ENCODE results near the gene INPP5D. TPM values are rescaled to one million over a fixed set of nuclear protein-coding genes. Genes with fewer than 3 reads are reported as not detected.

The INPP5D gene
- total RNA-seq, 1 donor from 2014 or later, result 275 TPM

DNA sequence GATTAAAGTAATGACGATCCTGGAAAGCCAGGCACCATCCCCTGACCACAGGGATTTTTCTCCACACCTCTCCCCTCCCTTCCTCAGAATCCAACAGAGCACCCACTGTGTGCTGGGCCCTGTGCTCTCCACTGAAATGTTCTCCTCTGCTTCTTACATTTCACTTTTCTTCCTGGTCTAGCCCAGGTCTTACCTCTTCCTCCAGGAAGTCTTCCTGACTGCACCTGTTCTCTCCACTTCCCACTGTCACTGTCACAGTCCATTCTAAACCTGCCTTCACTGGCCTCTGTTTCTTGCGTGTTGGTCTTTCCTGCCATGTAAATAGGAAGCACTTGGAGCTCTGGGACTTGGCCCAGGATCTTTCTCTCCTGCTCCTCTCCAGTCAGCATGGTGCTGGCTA is 39.7 kb upstream of the INPP5D start:
- CTCF ChIA-PET, result no interaction called here
- DNase-seq, result no peak

DNA sequence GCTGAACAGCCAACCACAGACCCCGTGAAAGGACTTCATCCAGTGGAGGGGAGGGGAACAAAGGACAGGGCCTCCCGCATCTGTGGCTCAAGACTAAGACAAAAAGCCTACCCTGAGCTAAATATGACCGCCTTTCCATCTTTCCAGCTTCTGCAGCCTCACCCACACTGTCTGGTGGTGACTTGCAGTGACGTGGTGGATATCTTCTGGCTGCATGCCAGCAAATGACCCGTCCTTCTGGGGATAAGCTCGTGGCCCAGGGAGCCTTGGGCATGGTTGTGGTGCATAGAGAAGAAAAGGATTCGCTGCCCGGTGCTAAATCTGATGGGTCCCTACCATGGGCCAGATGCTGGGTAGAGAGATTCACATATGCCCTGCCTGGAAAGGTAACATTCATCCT is 38.4 kb upstream of the INPP5D start:
- no peaks in the 10 kb centered on the region for H3K27me3 Mint-ChIP-seq
- H3K27ac Mint-ChIP-seq, result no peak overlapping the region
- H3K9me3 Mint-ChIP-seq, result peaks cover 2% of the 10 kb centered on the region
- intact Hi-C loops (cut with micrococcal nuclease), result no loop called here
- TF ChIP-seq, protein P1, sequence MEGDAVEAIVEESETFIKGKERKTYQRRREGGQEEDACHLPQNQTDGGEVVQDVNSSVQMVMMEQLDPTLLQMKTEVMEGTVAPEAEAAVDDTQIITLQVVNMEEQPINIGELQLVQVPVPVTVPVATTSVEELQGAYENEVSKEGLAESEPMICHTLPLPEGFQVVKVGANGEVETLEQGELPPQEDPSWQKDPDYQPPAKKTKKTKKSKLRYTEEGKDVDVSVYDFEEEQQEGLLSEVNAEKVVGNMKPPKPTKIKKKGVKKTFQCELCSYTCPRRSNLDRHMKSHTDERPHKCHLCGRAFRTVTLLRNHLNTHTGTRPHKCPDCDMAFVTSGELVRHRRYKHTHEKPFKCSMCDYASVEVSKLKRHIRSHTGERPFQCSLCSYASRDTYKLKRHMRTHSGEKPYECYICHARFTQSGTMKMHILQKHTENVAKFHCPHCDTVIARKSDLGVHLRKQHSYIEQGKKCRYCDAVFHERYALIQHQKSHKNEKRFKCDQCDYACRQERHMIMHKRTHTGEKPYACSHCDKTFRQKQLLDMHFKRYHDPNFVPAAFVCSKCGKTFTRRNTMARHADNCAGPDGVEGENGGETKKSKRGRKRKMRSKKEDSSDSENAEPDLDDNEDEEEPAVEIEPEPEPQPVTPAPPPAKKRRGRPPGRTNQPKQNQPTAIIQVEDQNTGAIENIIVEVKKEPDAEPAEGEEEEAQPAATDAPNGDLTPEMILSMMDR (IDR thresholded peaks at IDR 0.05), result no peak
- no peak overlapping the region for H3K4me3 Mint-ChIP-seq
- ChIA-PET CTCF (no interaction called here), POLR2A (no interaction called here)
- ATAC-seq (ENCODE audit: low read depth), result no peak
- H3K4me1 Mint-ChIP-seq, result no peaks in the 10 kb centered on the region
- DNase-seq, result no peak
- no peaks in the 10 kb centered on the region for H3K36me3 Mint-ChIP-seq (ENCODE audit: low read depth)

More for the DNA sequence above, 39.7 kb upstream of the INPP5D start:
- H3K4me1 Mint-ChIP-seq, result no peaks in the 10 kb centered on the region
- POLR2A ChIA-PET, result no interaction called here
- ATAC-seq (ENCODE audit: low read depth), result no peak
- H3K9me3 Mint-ChIP-seq, result peaks cover 2% of the 10 kb centered on the region
- intact Hi-C loops (cut with micrococcal nuclease), result no loop called here
- H3K27me3 Mint-ChIP-seq, result peaks cover under 1% of the 10 kb centered on the region
- no peaks in the 10 kb centered on the region for H3K36me3 Mint-ChIP-seq (ENCODE audit: low read depth)
- H3K4me3 Mint-ChIP-seq, result no peak overlapping the region
- H3K27ac Mint-ChIP-seq, result no peak overlapping the region
- TF ChIP-seq, protein P1 (IDR thresholded peaks at IDR 0.05), result no peak

DNA sequence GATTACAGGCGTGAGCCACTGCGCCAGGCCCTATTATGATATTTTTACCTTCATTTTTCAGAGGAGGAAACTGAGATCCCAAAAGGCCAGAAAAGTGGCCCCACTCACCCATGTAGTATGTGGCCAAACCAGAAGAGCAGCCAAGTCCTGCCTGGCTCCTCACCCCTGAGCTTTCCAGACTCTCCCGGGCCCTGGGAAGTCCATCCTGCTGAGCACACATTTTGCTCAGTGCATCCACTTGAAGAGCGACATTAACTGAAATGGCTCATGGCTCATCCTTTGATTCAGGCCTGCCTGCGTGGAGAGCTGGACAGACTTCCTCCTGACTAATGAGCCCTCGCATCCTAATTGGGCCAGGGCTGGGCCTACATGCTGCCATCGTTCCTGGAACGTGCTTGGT is 37.6 kb upstream of the INPP5D start:
- TF ChIP-seq, protein P1 (IDR thresholded peaks at IDR 0.05), result no peak
- Mint-ChIP-seq H3K4me3 (no peak overlapping the region), H3K36me3 (ENCODE audit: low read depth) (no peaks in the 10 kb centered on the region), H3K27me3 (no peaks in the 10 kb centered on the region), H3K9me3 (peaks cover 2% of the 10 kb centered on the region), H3K4me1 (no peaks in the 10 kb centered on the region), H3K27ac (no peak overlapping the region)
- ChIA-PET POLR2A (no interaction called here), CTCF (no interaction called here)
- intact Hi-C loops (cut with micrococcal nuclease), result no loop called here
- DNase-seq (no peak), ATAC-seq (ENCODE audit: low read depth) (no peak)

DNA sequence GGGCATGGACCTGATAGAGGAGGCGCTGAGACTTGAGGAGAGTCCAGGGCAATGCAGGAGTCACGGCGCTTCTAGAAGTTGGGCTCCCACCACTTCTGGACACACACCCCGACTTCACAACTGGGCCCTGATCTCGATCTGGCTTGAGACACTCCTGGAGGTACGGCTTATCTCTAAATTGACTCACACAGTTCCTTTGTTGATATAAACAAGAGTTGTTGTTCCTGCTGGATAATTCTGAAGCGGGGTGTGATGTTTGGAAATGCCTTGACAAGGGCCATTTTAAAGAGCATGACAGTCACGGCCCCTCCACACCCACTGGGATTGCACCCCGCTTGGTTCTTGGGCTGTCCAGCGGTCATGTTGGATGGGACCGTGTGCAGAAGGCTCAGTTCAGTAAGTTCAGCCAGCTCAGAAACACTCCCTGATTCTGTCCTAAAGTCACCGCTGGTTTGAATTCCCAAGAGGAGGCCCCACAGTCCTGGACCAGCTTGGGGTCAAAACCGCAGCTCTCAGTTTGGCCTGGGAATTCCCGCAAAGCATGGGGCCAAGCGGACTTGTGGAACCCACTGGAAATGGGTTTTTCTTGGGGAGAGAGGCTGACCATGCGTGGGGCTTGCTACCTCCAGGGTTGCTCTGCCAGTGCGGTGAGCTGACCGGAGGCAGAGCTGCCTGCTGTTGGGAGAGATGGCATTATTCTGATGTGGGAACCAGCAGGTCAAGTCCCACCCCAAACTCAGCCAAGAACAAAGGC is 37.0 kb upstream of the INPP5D start:
- H3K4me3 Mint-ChIP-seq, result no peak overlapping the region
- ATAC-seq (ENCODE audit: low read depth) (no peak), DNase-seq (no peak)
- CTCF ChIA-PET, result no interaction called here
- intact Hi-C loops (cut with micrococcal nuclease), result no loop called here
- H3K27me3 Mint-ChIP-seq, result no peaks in the 10 kb centered on the region
- POLR2A ChIA-PET, result no interaction called here
- H3K36me3 Mint-ChIP-seq (ENCODE audit: low read depth), result no peaks in the 10 kb centered on the region
- H3K4me1 Mint-ChIP-seq, result no peaks in the 10 kb centered on the region
- H3K27ac Mint-ChIP-seq, result no peak overlapping the region
- H3K9me3 Mint-ChIP-seq, result peaks cover 2% of the 10 kb centered on the region
- TF ChIP-seq, protein P1 (IDR thresholded peaks at IDR 0.05), result no peak

DNA sequence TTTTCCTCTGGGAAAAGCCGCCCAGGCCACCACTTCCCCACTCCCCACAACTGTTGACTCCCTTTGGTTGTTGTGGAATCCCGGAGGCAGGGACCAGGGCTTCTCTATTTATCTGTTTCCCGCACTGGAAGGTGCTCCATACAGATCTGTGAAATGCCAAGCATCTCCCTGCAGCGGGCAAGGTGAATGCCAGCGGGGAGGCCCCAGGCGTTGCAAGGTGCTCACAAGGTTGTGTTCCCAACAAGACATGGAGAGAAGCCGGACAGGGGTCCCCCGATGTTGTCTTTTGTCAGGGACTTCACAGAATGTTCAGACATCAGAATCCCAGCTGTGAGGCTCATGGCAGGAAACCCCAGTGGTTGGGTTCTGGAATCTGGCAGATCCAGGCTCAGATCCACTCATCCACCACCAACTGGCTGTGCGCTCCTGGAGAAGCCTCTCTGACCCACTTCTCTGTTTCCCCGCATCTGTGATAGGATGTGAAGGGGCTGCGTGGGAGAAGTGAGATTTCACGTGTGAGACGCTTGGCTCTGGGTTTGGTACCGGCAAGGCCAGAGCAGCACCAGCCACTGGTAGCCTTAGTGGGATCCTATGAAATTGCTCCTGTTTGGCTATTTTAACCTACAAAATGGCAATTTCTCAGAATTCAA is 36.3 kb upstream of the INPP5D start:
- TF ChIP-seq, protein P1 (IDR thresholded peaks at IDR 0.05), result no peak
- Mint-ChIP-seq H3K4me1 (no peaks in the 10 kb centered on the region), H3K27me3 (no peaks in the 10 kb centered on the region), H3K4me3 (no peak overlapping the region), H3K27ac (no peak overlapping the region), H3K9me3 (no peaks in the 10 kb centered on the region), H3K36me3 (ENCODE audit: low read depth) (no peaks in the 10 kb centered on the region)
- ChIA-PET CTCF (no interaction called here), POLR2A (no interaction called here)
- ATAC-seq (ENCODE audit: low read depth) (no peak), DNase-seq (no peak)
- intact Hi-C loops (cut with micrococcal nuclease), result no loop called here
